ENCODE data around the gene IFNGR1.

- TF ChIP-seq POLR2AphosphoS5 (IDR thresholded peaks at IDR 0.05; ENCODE audit: low read depth, low read length) (no peak), REST (IDR thresholded peaks at IDR 0.05; ENCODE audit: insufficient read depth in 1 of 2, low read depth in 2 of 2, low read length in 2 of 2) (no peak)
Measured at GRCh38 chr6:137230547-137230946, 11.4 kb upstream of the IFNGR1 start.

Data from PFSK-1 (cell line).